ENCODE results near the gene POLE.

The POLE gene

GRCh38 chr12:132687211-132688164 is at the start of gene POLE, which contains the start of gene PXMP2:
Gene POLE (minus strand): TSS chr12:132687342. CDS start chr12:132687315, 27 bp downstream.
Gene PXMP2 (plus strand): TSS chr12:132687587. CDS start chr12:132687671, 84 bp downstream.
- DNase-seq = peak; percentile 43 to 92 (median 80)

GRCh38 chr12:132736913-132737312 is 49.8 kb upstream of the POLE start:
- DNase-seq = no peak

GRCh38 chr12:132736378-132736777 is 49.2 kb upstream of the POLE start:
- DNase-seq = no peak

GRCh38 chr12:132735496-132735895 is 48.4 kb upstream of the POLE start:
- DNase-seq = no peak

GRCh38 chr12:132734206-132734605 is 47.1 kb upstream of the POLE start:
- DNase-seq = no peak

GRCh38 chr12:132731574-132731973 is 44.4 kb upstream of the POLE start:
- no peak for DNase-seq

- no peak for DNase-seq
Observed at GRCh38 chr12:132730353-132730752, 43.2 kb upstream of the POLE start.

GRCh38 chr12:132729541-132730320 is 42.6 kb upstream of the POLE start:
- peak in 1 of 14 donors; percentile 48 for DNase-seq

- DNase-seq = no peak
Observed at GRCh38 chr12:132728502-132728901, 41.4 kb upstream of the POLE start.

GRCh38 chr12:132727091-132727794 is 40.1 kb upstream of the POLE start:
- no peak for DNase-seq

- no peak for DNase-seq
Observed at GRCh38 chr12:132726386-132726785, 39.2 kb upstream of the POLE start.

- no peak for DNase-seq
Observed at GRCh38 chr12:132724506-132725241, 37.5 kb upstream of the POLE start.

- DNase-seq = no peak
Observed at GRCh38 chr12:132723764-132724140, 36.6 kb upstream of the POLE start.

- no peak for DNase-seq
Observed at GRCh38 chr12:132723015-132723763, 36.0 kb upstream of the POLE start.

- DNase-seq = no peak
Observed at GRCh38 chr12:132720606-132721345, 33.6 kb upstream of the POLE start.

- no peak for DNase-seq
Observed at GRCh38 chr12:132719954-132720324, 32.8 kb upstream of the POLE start.

- no peak for DNase-seq
Observed at GRCh38 chr12:132719141-132719953, 32.2 kb upstream of the POLE start.

- no peak for DNase-seq
Observed at GRCh38 chr12:132718644-132719043, 31.5 kb upstream of the POLE start.

GRCh38 chr12:132717531-132718387 is 30.6 kb upstream of the POLE start:
- no peak for DNase-seq
